A549 (cell line): Measurements from ENCODE around the gene NEK8.

ENCODE experiments used
- CBX8 ChIP-seq: fragments of 200-600 bp; sonication (generic); IDR thresholded peaks from 2 replicates; pipeline ENCODE4 v1.6.1; 2016
- CTCF ChIP-seq: fragments of >200 bp; sonication (Bioruptor Twin); formaldehyde crosslinking; IDR thresholded peaks from 3 replicates; pipeline ENCODE4 v1.5.1; 2016
- EP300 ChIP-seq, 2 experiments: fragments of >200 bp; sonication (Bioruptor Twin); formaldehyde crosslinking; IDR thresholded peaks; 2 replicates in 1 of 2; 3 replicates in 1 of 2; pipeline ENCODE4 v1.6.1; 2016 to 2017
- HMGXB4 ChIP-seq: fragments of 250-450 bp; sonication (Bioruptor Pico); IDR thresholded peaks from 2 replicates; pipeline ENCODE4 v1.5.0; 2021; ENCODE audit warnings: mild to moderate bottlenecking, moderate library complexity, borderline replicate concordance
- KDM5A ChIP-seq: fragments of 200-600 bp; sonication (generic); IDR thresholded peaks from 2 replicates; pipeline ENCODE4 v1.6.1; 2016; ENCODE audit warnings: antibody characterized with exemption, mild to moderate bottlenecking
- MAFK ChIP-seq: fragments of 450-650 bp; IDR thresholded peaks from 2 replicates; pipeline ENCODE4 v1.6.1; 2014; ENCODE audit not compliant: partially characterized antibody
- MAZ ChIP-seq: fragments of 150-350 bp; IDR thresholded peaks from 2 replicates; pipeline ENCODE4 v1.6.1; 2014; ENCODE audit warnings: antibody characterized with exemption, low read depth, low read length, borderline replicate concordance
- MYC ChIP-seq: IDR thresholded peaks from 2 replicates; pipeline ENCODE4 v1.6.1; 2012; ENCODE audit warnings: mild to moderate bottlenecking, inconsistent platforms, low read length, improper control_type of control experiment, borderline replicate concordance
- POLR2AphosphoS2 ChIP-seq: conservative IDR thresholded peaks from 2 replicates; pipeline ENCODE4 v1.6.1; 2012; ENCODE audit warnings: low read length, improper control_type of control experiment, inconsistent platforms
- RFX5 ChIP-seq: fragments of 450-650 bp; IDR thresholded peaks from 2 replicates; pipeline ENCODE4 v1.7.1; 2014; ENCODE audit warnings: antibody characterized with exemption, mild to moderate bottlenecking, moderate library complexity
- TFCP2L1 ChIP-seq: fragments of 250-450 bp; sonication (Bioruptor Pico); IDR thresholded peaks from 2 replicates; pipeline ENCODE4 v1.5.0; 2021; ENCODE audit warnings: mild to moderate bottlenecking

GRCh38 chr17:28723159-28723835 is 5.3 kb upstream of the NEK8 start:
- no peak for TF ChIP-seq CTCF
- no peak; the same call in 1 of the 2 replicates for TF ChIP-seq TFCP2L1 (CRISPR knock-in tag)
- no peak for TF ChIP-seq CBX8
- no peak for TF ChIP-seq HMGXB4
- no peak for TF ChIP-seq EP300 (IDR thresholded peaks at IDR 0.05)
- no peak for TF ChIP-seq MYC
- no peak for TF ChIP-seq RFX5
- TF ChIP-seq MAZ, result no peak
- no peak for TF ChIP-seq KDM5A
- no peak; the same call in 1 of the 2 replicates for TF ChIP-seq POLR2AphosphoS2
- peak; percentile 33 for TF ChIP-seq MAFK
